Spleen (tissue), 11 donors: Measurements from ENCODE around the gene TMEM214. TPM values are rescaled to one million over a fixed set of nuclear protein-coding genes. Genes with fewer than 3 reads are reported as not detected.

Experiments
- DNase-seq: peaks from one replicate; pipeline ENCODE4 v3.0.0-alpha.2; 2020
- H3K27ac ChIP-seq, 8 donors: fragments of 200-600 bp; sonication (generic) in 7 of 8; 1 replicate in 4 of 8; 2 replicates in 4 of 8; pipeline versions ENCODE4 v1.5.0 to v1.8.0; 2016 to 2021; ENCODE audit warnings: inconsistent platforms in 4 of 8, mild to moderate bottlenecking in 4 of 8, moderate library complexity in 1 of 8
- H3K27me3 ChIP-seq, 7 donors: fragments of 200-600 bp; sonication (generic) in 6 of 7; replicated peaks in 1 of 7; 1 replicate in 4 of 7; 2 replicates in 3 of 7; pipeline versions ENCODE4 v1.5.0 to v1.8.0; 2016 to 2021; ENCODE audit warnings: inconsistent platforms in 3 of 7, mild to moderate bottlenecking in 1 of 7
- H3K36me3 ChIP-seq, 6 donors: fragments of 200-600 bp; sonication (generic) in 5 of 6; 1 replicate in 4 of 6; 2 replicates in 2 of 6; pipeline versions ENCODE4 v1.5.0 to v1.8.0; 2016 to 2021; ENCODE audit warnings: inconsistent platforms in 2 of 6
- H3K4me1 ChIP-seq, 6 donors: fragments of 200-600 bp; sonication (generic) in 5 of 6; 1 replicate in 3 of 6; 2 replicates in 3 of 6; pipeline versions ENCODE4 v1.5.0 to v1.8.0; 2016 to 2021; ENCODE audit warnings: inconsistent platforms in 3 of 6
- H3K4me3 ChIP-seq, 8 donors: fragments of 200-600 bp; sonication (generic) in 7 of 8; 1 replicate in 4 of 8; 2 replicates in 4 of 8; pipeline versions ENCODE4 v1.5.0 to v1.8.0; 2016 to 2021; ENCODE audit warnings: inconsistent platforms in 4 of 8, mild to moderate bottlenecking in 4 of 8, moderate library complexity in 2 of 8
- H3K9me3 ChIP-seq, 8 donors: fragments of 200-600 bp; sonication (generic) in 7 of 8; 1 replicate in 4 of 8; 2 replicates in 4 of 8; pipeline versions ENCODE4 v1.5.0 to v1.8.0; 2016 to 2021; ENCODE audit warnings: inconsistent platforms in 4 of 8
- CTCF ChIP-seq, 11 experiments: fragments of 200-600 bp in 7 of 11; fragments of 450-650 bp in 4 of 11; sonication (generic) in 4 of 11; IDR thresholded peaks in 8 of 11; conservative IDR thresholded peaks in 3 of 11; 1 replicate in 7 of 11; 2 replicates in 4 of 11; pipeline versions ENCODE4 v1.4.0 to v1.8.0; 2016 to 2021; ENCODE audit warnings: antibody characterized with exemption in 11 of 11, inconsistent platforms in 4 of 11, mild to moderate bottlenecking in 1 of 11
- POLR2A ChIP-seq, 3 donors: fragments of 450-650 bp; IDR thresholded peaks; one replicate each; pipeline ENCODE4 v1.5.1; 2017; ENCODE audit warnings: antibody characterized with exemption in 3 of 3, mild to moderate bottlenecking in 1 of 3
- POLR2AphosphoS5 ChIP-seq, 3 donors: sonication (generic); formaldehyde crosslinking; IDR thresholded peaks; one replicate each; pipeline ENCODE4 v1.5.1; 2017; ENCODE audit warnings: antibody characterized with exemption in 3 of 3
- WGBS, 5 donors: extraction: QIAGEN DNeasy Blood & Tissue Kit in 3 of 5; methylation state at CpG; one replicate each; pipeline versions ENCODE4 v1.1.5 to v1.1.7; 2013 to 2018; 5-methylcytosine and 5-hydroxymethylcytosine counted together
- intact Hi-C: fragments of 100-400 bp; cut with DNase I; formaldehyde crosslinking; loops from one replicate; pipeline ENCODE4 v1.15.0; 2023; ENCODE audit warnings: low total_unique reads
- polyA plus RNA-seq, 3 donors: library from polyadenylated mRNA; stranded (reverse); fragments of 200-250 nt; gene quantifications; one replicate each; pipeline ENCODE4 v1.2.1, GENCODE V29; 2013
- total RNA-seq, 7 donors: library from RNA; depleted of rRNA in 3 of 7; stranded (reverse); fragments of >200 nt in 3 of 7; fragmentation: NEBNext Ultra II Directional in 4 of 7; extraction: Animal tissue kit (Norgen Biotek cat#: 25700) in 4 of 7; gene quantifications; one replicate each; pipeline versions ENCODE4 v1.1.0 to v1.2.1, GENCODE V29; 2016 to 2021
- donor health status: healthy with polysubstance abuse.
- donor health status: DM: no; HTN: no; CAD: no; lungs with moderate emphysema.
- donor health status: DM: no; HTN: no; CAD: no.
- donor health status: Bipolar disorder and iron deficiency.
- donor health status: healthy.
- donor health status: DM: no; HTN: no; CAD: no.
- donor health status: DM: yes; HTN: yes; CAD: no.

TMEM214 gene
- total and polyA plus RNA-seq, 10 donors: 22.3 to 93.1 (median 68.8) TPM

GRCh38 chr2:27000228-27000627 is 32.5 kb upstream of the TMEM214 start:
- intact Hi-C loops: no loop called here
- no peak overlapping the region for H3K27ac ChIP-seq
- WGBS, 5 donors: 62 to 71% (median 66%) methylated on average over 4 of the region's 4 CpGs

GRCh38 chr2:27000995-27001394 is 31.8 kb upstream of the TMEM214 start:
- H3K36me3 ChIP-seq: no peaks in the 10 kb centered on the region
- H3K9me3 ChIP-seq: no peaks in the 10 kb centered on the region
- intact Hi-C loops: no loop called here
- TF ChIP-seq POLR2AphosphoS5 (IDR thresholded peaks at IDR 0.05) (no peak), POLR2A (IDR thresholded peaks at IDR 0.05) (no peak), CTCF (IDR thresholded peaks at IDR 0.05 in 8 of 11, conservative IDR thresholded peaks at IDR 0.05 in 3 of 11) (no peak)
- no peak overlapping the region for H3K4me3 ChIP-seq
- no peaks in the 10 kb centered on the region for H3K27me3 ChIP-seq
- H3K27ac ChIP-seq: no peak overlapping the region
- WGBS, 5 donors: 92 to 98% (median 95%) methylated on average over 2 of the region's 2 CpGs
- H3K4me1 ChIP-seq: peaks cover 0 to 4% (median 0%) of the 10 kb centered on the region in 6 donors
- DNase-seq: no peak

More at GRCh38 chr2:27000228-27000627, 32.5 kb upstream of the TMEM214 start:
- Histone ChIP-seq H3K4me3 (no peak overlapping the region), H3K9me3 (no peaks in the 10 kb centered on the region), H3K4me1 (peaks cover 0 to 4% (median 0%) of the 10 kb centered on the region in 6 donors), H3K27me3 (no peaks in the 10 kb centered on the region), H3K36me3 (no peaks in the 10 kb centered on the region)
- no peak for TF ChIP-seq POLR2A (IDR thresholded peaks at IDR 0.05)
- TF ChIP-seq POLR2AphosphoS5 (IDR thresholded peaks at IDR 0.05): no peak
- no peak for TF ChIP-seq CTCF (IDR thresholded peaks at IDR 0.05 in 8 of 11, conservative IDR thresholded peaks at IDR 0.05 in 3 of 11)
- no peak for DNase-seq

- WGBS, 5 donors: 65 to 82% (median 76%) methylated on average over 5 of the region's 5 CpGs
- Histone ChIP-seq H3K4me1 (peaks cover 0 to 4% (median 0%) of the 10 kb centered on the region in 6 donors), H3K27me3 (no peaks in the 10 kb centered on the region), H3K36me3 (no peaks in the 10 kb centered on the region), H3K9me3 (no peaks in the 10 kb centered on the region), H3K27ac (no peak overlapping the region), H3K4me3 (no peak overlapping the region)
- no peak for DNase-seq
- intact Hi-C loops: no loop called here
- no peak for TF ChIP-seq POLR2AphosphoS5 (IDR thresholded peaks at IDR 0.05)
- TF ChIP-seq CTCF (IDR thresholded peaks at IDR 0.05 in 8 of 11, conservative IDR thresholded peaks at IDR 0.05 in 3 of 11): no peak
- TF ChIP-seq POLR2A (IDR thresholded peaks at IDR 0.05): no peak
Measured at GRCh38 chr2:27001950-27002349, 30.8 kb upstream of the TMEM214 start.

- H3K27me3 ChIP-seq: no peaks in the 10 kb centered on the region
- intact Hi-C loops: no loop called here
- H3K9me3 ChIP-seq: no peaks in the 10 kb centered on the region
- H3K27ac ChIP-seq: no peak overlapping the region
- no peak for TF ChIP-seq CTCF (IDR thresholded peaks at IDR 0.05 in 8 of 11, conservative IDR thresholded peaks at IDR 0.05 in 3 of 11)
- no peak for TF ChIP-seq POLR2AphosphoS5 (IDR thresholded peaks at IDR 0.05)
- no peak for TF ChIP-seq POLR2A (IDR thresholded peaks at IDR 0.05)
- WGBS, 5 donors: 87 to 92% (median 90%) methylated on average over 4 of the region's 4 CpGs
- H3K36me3 ChIP-seq: no peaks in the 10 kb centered on the region
- peaks cover 0 to 5% (median 0%) of the 10 kb centered on the region in 6 donors for H3K4me1 ChIP-seq
- DNase-seq: no peak
- no peak overlapping the region for H3K4me3 ChIP-seq
Measured at GRCh38 chr2:27003007-27003406, 29.8 kb upstream of the TMEM214 start.
